Activated naive CD8-positive, alpha-beta T cell treated with anti-CD3 and anti-CD28 coated beads, Interleukin-2, amount 50 U/mL, for 16 hours (primary cell): Measurements from ENCODE around the gene ARAP2.
"Not testable (repeated sequence)": the region's sequence is repeated elsewhere in the genome, so short reads cannot be mapped to it uniquely, and the experiment has no call there.

ENCODE experiments used
- DNase-seq: peaks from one replicate; pipeline ENCODE4 v3.0.0-alpha.2; 2020; ENCODE audit warnings: low read depth, low spot score

The ARAP2 gene

GRCh38 chr4:36183232-36183631 is 61.1 kb downstream of the ARAP2 start:
- no peak for DNase-seq

GRCh38 chr4:36182315-36182714 is 62.0 kb downstream of the ARAP2 start:
- not testable (repeated sequence) for DNase-seq

- no peak for DNase-seq
Measured at GRCh38 chr4:36180206-36180605, 64.1 kb downstream of the ARAP2 start.

- no peak for DNase-seq
Measured at GRCh38 chr4:36178484-36178883, 65.8 kb downstream of the ARAP2 start.

DNA sequence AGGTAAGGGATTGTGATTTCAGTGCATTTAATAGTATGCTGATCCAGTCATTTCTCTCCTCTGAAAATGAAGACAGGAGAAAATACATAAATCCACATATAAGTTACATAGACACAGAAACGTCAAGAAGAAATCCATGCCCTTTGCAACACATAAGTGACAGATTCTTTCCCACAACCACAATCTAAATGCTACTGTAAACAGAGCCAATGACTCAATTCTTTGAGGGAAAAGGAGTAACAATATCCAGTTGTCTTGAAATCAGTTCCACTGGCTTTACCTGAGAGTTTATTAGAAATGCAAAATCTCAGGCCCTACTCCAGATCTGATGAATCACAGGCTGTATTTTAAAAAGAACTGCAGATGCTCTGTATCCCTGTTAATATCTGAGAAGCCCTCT is 66.4 kb downstream of the ARAP2 start:
- no peak for DNase-seq

DNA sequence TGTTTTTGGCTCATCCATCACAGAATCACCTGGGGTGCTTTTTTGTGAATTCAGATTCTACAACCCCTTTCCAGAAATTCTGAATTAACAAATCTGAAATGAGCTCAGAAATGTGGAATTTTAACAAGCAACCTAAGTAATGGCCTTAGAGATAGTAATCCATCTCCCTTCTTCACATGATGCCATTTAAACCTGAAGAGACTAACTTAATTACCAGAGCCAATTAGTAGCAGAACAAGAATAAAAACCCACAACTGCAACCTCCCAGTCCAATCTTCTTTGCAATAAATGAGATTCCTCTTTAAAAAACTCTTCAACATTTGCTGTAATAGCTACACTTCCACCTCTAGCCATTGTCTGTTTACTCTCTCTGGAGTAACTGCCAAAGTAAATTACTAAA is 69.7 kb downstream of the ARAP2 start:
- no peak for DNase-seq

- DNase-seq = no peak
Measured at GRCh38 chr4:36173905-36174304, 70.4 kb downstream of the ARAP2 start.

DNA sequence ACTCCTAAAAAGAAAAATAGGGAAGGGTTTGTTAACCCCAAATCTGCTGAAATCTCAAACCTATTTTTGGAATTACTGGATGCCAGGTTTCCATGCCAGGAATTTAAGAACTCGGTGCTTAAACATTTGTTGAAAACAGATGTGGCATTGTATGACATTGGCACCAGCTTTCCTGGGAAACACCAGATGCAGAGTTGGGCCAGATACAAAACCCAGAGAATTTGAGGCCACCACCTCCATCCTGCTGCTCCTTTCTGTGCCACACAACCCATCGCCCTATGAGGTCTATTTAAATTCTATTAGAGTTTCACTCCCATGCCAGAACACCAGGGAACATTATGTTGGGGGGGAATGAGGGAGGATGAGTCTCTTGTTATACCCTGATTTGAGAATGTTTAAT is 71.7 kb downstream of the ARAP2 start:
- DNase-seq = no peak

- no peak for DNase-seq
Measured at GRCh38 chr4:36168127-36168878, 76.0 kb downstream of the ARAP2 start.

GRCh38 chr4:36165631-36166005 is 78.7 kb downstream of the ARAP2 start:
- no peak for DNase-seq

GRCh38 chr4:36164900-36165630 is 79.2 kb downstream of the ARAP2 start:
- DNase-seq = no peak

DNA sequence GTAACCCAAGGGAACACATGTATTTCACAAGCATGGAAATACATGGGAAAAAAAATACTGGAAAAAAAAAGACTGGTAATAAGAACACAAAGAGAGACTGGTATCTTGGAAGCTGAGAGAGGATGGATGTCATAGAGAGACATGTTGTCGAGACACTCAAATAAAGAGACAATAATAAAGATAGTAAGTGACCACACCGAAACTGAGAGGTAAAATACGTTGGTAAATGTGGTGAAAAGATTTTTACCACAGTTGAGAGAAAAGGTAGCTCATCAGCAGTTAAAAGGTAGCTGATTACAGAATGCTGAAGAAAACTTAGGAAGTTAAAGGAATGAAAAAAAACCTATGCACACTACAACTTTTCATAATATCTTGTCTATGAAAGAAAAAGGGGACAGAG is 81.1 kb downstream of the ARAP2 start:
- DNase-seq = no peak

DNA sequence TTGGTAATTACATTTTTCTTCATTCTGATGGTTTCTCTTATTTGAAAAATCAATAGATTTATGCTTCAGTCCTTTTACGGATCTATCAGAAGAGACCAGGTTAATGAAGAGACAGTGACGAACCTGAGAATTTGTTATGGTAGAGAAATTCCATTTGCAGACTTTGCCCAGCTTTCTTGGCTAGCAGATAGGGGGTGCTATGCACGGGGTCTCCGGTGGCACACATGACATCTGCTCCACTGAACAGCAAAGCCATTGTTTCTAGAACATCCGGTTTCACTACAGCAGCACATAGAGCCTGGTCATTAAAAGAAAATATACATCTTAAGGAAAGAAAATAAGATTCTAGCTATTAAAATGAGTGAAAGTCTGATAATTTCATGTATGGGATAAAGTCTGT is 85.1 kb downstream of the ARAP2 start:
- no peak for DNase-seq

DNA sequence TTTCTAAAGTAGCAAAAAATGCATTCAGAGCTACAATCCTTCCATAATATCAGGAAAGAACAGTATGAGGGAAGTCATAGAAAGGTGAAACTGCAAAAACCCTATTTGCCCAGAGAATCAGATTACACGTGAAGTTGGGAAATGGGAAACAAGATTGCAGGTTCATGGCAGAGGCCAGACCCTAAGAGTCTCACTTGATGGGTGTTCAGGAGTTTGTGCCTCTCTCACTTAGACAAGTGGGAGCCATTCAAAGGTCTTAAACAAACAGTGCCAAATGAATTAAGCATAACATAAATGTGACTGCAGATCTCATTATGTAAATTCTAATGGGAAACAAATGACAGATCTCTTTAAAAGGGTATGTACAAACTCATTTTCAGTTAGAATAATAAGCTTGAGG is 91.6 kb downstream of the ARAP2 start:
- DNase-seq = no peak

DNA sequence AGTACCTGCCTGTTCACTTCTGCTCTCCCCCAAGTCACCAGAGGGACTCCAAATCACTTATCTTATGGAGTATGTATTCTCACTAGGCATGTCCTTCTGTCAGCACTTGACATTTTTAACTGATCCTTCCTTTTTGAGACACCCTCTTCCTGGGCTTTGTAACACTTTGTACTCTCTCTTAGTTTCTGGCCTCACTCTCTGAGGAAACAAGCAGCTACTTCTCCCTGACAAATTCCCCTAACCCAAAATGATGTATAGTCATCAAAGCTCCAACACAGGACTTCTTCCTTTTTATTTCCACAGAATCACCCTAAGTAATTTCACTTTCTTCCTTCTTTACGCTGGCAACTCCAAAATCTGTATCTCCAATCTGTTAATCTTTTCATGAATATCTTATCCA is 101.8 kb downstream of the ARAP2 start:
- no peak for DNase-seq

DNA sequence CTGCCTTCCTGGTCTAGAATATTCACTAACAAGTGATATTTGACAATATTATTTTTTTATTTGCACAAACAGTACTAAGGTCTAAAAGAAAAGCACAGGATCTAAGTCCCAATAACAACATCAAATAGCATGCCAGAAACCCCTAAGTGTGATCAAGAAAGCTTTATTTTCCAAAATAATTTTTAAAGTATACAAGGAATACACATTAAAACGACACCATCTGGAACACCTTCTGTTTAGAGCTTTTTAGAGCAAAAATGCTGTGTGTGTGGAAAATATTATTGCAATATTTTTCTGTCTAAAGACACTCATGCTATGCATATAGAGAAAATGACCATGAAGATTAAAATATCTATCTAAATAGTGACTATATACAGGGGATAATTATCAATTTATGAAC is 103.1 kb downstream of the ARAP2 start:
- DNase-seq = no peak

DNA sequence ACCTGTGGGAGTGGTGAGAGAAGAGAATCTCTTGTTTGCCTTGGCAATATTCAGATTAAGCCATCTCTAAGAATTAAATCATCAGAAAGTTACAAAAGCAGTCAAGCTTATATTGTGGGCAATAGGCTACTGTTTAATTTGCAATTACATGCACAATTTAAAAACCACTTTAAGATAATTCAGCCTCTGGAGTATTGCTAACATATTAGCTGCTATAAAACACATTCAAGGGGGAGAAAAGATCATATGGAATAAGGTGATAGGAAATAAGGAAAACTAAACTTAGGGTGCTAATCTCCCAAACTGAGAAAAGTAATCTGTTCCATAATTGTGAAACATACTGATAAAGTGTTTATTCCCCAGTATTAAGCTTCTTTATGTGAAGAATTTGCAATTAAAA is 103.9 kb downstream of the ARAP2 start:
- DNase-seq = no peak

- no peak for DNase-seq
Measured at GRCh38 chr4:36138220-36138619, 106.1 kb downstream of the ARAP2 start.

GRCh38 chr4:36137336-36137735 is 107.0 kb downstream of the ARAP2 start:
- DNase-seq = no peak

DNA sequence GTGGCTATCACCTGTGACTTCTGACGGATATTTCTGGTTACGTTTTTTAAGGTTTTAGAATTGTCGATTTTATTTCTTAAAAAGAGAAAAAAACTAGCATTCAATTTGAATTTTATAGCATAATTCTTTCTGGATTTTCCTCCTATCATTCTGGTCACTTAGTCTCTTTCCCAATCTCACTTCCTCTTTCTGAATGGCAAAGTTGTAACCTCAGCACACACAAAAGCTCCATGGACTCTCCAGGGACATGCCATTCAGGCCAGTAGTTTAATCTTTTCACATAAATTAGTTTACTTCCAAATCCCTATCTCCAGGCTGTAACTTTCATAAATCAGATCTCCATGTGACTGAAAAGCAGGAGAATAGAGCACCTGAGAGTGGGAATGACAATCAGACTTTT is 110.7 kb downstream of the ARAP2 start:
- DNase-seq = no peak

DNA sequence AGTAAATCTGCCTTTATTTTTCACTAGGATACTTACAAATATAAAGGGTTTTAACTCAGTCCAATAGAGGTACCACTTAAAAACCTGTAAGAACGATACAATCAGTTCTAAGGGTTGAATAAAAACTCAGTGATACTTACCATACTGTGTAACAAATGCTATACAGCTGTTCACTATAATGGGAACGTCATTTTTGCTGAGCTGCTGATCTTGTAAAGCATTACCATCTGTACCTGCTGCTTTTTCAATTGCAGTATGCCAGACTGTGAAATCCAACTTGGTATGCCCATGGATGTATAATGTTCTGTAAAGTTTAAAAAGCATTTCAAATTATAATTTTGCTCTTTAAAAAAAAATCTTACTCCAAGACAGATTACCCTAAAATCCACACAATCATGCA is 111.2 kb downstream of the ARAP2 start:
- no peak for DNase-seq

DNA sequence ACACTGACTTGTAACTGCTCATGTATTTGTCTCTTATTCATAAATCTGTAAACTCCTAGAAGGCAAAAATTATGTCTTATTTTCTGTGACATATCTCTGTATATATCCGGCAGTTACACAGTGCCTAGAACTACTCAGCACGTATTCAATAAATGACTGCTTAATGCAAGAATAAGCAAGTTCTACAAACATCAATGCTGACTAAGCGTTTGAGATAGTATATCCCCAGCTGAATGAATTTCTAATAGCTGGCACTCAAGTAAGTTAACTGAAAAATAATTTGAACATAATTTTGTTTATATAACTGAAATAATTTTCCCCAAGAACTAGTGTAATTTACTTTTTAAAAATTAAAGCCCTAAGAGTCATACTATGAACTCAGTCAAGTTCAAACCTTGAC is 113.7 kb downstream of the ARAP2 start:
- no peak for DNase-seq

DNA sequence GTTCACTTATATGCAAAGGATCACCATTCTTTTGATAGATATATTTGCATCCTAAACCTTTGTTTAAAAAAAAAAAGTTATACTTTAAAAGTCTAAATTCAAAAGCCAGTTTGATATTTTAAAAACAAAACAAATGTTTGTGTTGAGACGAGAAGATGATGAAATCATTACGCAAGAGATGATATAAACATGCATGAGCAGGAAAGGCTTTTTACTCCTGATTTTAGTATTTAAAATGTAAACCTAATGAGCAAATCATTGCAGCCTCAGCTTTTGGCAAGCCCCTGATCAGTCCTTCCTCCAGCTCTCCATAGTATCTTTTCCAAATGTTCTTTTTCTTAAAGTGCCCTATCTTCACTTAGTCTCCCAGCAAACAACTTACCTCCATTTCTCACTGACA is 115.6 kb downstream of the ARAP2 start:
- no peak for DNase-seq
